Measurements from ENCODE around the gene TSPAN18. TPM values are rescaled to one million over a fixed set of nuclear protein-coding genes. Genes with fewer than 3 reads are reported as not detected.

Gene TSPAN18
- total and polyA plus RNA-seq, 7 donors, result 5.2 to 21.7 (median 8.0) TPM

DNA sequence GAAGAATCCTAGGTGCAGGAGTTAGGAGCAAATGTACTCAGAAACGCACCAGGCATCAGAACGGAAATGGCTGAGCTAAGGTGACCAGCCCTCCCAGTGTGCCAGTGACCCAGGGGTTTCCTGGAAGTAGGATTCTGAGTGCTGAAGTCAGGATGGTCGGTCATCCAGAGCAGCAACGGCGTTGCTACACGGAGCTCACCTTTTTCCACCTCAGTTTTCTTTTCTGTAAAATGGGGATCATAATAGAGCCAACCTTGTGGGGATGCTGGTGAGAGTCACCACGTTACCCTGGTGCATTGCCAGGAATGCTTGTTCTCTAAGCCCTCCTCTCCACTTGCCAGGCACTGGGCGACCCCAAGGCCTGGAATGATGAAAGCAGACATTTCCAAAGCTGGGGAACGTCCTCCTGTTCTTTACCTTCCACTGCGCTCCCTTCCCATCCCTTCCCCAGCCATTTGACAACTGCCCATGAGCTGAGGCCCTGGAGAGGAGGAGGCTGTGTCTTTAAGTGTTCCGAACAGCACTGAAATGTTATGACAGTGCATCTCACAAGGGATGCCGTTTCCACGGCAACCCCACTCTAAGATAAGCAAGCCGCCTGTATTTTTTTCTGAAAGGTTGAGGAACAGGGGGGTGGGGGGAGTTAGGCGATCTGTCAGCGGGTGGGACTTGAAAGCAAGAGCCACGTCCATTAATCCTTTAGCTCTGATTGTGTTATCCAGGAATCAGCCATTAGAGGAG is 66.8 kb downstream of the TSPAN18 start:
- H3K9me3 ChIP-seq, result no peaks in the 10 kb centered on the region
- DNase-seq (no peak), ATAC-seq (no peak)
- intact Hi-C loops (cut with DNase I), result no loop called here
- no peak overlapping the region for H3K4me3 ChIP-seq
- no peak overlapping the region for H3K27ac ChIP-seq
- no peaks in the 10 kb centered on the region for H3K36me3 ChIP-seq (ENCODE audit: insufficient read depth in 1 of 2, low read depth in 1 of 2)
- WGBS, 3 donors, result 58 to 68% (median 67%) methylated on average over 17 of the region's 17 CpGs
- H3K4me1 ChIP-seq, result no peaks in the 10 kb centered on the region
- TF ChIP-seq, protein P1, sequence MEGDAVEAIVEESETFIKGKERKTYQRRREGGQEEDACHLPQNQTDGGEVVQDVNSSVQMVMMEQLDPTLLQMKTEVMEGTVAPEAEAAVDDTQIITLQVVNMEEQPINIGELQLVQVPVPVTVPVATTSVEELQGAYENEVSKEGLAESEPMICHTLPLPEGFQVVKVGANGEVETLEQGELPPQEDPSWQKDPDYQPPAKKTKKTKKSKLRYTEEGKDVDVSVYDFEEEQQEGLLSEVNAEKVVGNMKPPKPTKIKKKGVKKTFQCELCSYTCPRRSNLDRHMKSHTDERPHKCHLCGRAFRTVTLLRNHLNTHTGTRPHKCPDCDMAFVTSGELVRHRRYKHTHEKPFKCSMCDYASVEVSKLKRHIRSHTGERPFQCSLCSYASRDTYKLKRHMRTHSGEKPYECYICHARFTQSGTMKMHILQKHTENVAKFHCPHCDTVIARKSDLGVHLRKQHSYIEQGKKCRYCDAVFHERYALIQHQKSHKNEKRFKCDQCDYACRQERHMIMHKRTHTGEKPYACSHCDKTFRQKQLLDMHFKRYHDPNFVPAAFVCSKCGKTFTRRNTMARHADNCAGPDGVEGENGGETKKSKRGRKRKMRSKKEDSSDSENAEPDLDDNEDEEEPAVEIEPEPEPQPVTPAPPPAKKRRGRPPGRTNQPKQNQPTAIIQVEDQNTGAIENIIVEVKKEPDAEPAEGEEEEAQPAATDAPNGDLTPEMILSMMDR (IDR thresholded peaks at IDR 0.05), result no peak
- H3K27me3 ChIP-seq (ENCODE audit: insufficient read depth in 3 of 3, low read length in 2 of 3), result peaks cover 0 to 17% (median 5%) of the 10 kb centered on the region in 3 donors

DNA sequence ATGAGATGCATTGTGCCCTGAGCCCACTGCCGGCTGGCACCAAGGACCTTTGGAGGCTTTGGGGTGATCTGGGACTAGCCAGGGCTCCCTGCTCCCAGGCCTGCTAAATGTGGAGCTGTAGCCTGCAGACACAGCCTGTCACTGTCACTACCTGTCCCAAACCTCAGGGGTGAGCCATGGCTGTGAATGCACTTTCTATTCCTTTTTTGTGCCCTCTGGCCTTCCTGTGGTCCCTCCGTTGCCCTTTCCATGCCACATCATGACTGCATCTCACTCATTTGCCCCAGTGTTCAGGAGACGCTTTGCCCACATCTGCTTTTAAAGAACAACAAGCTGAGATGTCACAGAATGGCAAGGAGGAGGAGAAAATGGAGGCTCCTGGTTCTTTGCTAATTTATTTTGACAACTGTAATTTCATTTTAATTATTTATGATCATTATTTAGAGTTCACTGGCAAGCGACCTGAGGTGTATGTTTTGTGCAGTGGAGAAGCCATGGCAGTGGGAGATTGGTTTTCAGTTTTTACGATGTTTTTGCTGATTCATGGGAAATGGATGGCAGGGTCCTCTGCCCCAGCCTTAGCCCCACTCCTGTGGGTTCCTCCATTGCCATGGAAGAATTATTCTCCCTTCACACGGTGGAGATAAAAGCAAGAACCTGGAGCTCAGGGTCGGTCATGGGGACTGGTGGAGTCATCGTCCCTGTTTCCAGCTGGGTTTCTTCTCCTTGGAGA is 69.2 kb downstream of the TSPAN18 start:
- no peaks in the 10 kb centered on the region for H3K9me3 ChIP-seq
- ATAC-seq, result no peak
- no peak for DNase-seq
- TF ChIP-seq, protein P1 (IDR thresholded peaks at IDR 0.05), result no peak
- H3K27me3 ChIP-seq (ENCODE audit: insufficient read depth in 3 of 3, low read length in 2 of 3), result peaks cover 0 to 23% (median 5%) of the 10 kb centered on the region in 3 donors
- no peak overlapping the region for H3K27ac ChIP-seq
- H3K4me3 ChIP-seq, result no peak overlapping the region
- H3K4me1 ChIP-seq, result no peaks in the 10 kb centered on the region
- intact Hi-C loops (cut with DNase I), result no loop called here
- no peaks in the 10 kb centered on the region for H3K36me3 ChIP-seq (ENCODE audit: insufficient read depth in 1 of 2, low read depth in 1 of 2)
- 80 to 86% (median 81%) methylated on average over 8 of the region's 8 CpGs for WGBS, 3 donors

DNA sequence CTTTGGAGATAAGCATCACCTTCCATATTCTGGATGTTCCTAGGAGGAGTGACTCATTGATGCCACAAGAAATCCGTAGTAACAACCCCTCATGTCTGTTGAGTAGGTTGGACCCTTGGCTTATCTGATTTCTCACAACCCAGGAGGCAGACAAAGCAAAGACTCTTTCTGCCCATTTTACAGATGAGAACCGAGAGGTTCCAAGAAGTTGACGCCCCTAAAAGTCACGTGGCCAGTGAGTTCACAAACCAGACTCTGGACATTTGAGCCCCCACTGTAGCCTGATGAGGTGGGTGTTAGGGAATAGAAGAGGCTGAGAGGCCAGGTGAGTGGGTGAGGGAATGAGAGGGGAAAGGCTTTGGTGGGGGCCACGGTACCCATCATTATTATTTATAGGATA is 70.3 kb downstream of the TSPAN18 start:
- DNase-seq, result no peak
- no peaks in the 10 kb centered on the region for H3K9me3 ChIP-seq
- intact Hi-C loops (cut with DNase I), result no loop called here
- 72 to 96% (median 93%) methylated on average over 5 of the region's 5 CpGs for WGBS, 3 donors
- no peak overlapping the region for H3K27ac ChIP-seq
- peaks cover 0 to 20% (median 5%) of the 10 kb centered on the region in 3 donors for H3K27me3 ChIP-seq (ENCODE audit: insufficient read depth in 3 of 3, low read length in 2 of 3)
- TF ChIP-seq, protein P1 (IDR thresholded peaks at IDR 0.05), result no peak
- H3K4me3 ChIP-seq, result no peak overlapping the region
- H3K36me3 ChIP-seq (ENCODE audit: insufficient read depth in 1 of 2, low read depth in 1 of 2), result no peaks in the 10 kb centered on the region
- ATAC-seq, result no peak
- no peaks in the 10 kb centered on the region for H3K4me1 ChIP-seq

DNA sequence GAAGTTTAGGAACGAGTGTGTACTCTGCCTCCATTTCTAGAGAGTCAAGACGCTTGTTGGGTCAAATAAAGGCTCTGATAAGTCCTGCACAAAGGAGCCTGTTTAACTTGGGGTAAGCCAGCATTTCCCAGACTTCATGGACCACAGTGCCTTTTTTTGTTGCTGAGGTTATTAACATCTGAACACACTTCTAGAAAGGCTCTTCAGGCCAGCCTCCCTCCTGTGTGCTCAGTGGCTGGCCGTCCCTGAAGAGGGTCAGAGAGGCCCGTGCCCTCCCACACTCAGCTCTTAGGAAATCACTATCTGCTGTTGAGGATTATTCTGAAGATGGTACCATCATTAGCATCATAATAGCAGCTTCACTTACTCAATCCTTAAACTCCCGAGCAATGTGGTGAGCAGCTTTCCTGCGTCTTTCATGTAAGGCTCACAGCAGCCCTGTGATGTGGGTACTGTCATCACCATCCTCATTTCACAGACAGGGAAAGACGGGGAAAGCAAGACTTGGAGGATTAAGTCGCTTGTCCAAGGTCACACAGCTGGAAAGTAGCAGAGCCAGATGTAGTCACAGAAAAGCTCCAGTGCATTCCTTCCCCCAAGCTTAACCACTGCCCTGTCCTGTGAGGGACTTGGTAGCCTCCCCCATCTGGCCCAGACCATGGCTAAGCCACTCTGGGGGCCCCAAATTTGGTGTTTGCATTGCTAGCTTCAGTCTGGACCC is 71.3 kb downstream of the TSPAN18 start:
- Histone ChIP-seq H3K4me1 (no peaks in the 10 kb centered on the region), H3K9me3 (no peaks in the 10 kb centered on the region)

More for the DNA sequence above, 71.3 kb downstream of the TSPAN18 start:
- DNase-seq (no peak), ATAC-seq (no peak)
- H3K27me3 ChIP-seq (ENCODE audit: insufficient read depth in 3 of 3, low read length in 2 of 3), result peaks cover 0 to 19% (median 5%) of the 10 kb centered on the region in 3 donors
- WGBS, 3 donors, result 55 to 63% (median 59%) methylated on average over 8 of the region's 8 CpGs
- intact Hi-C loops (cut with DNase I), result no loop called here
- no peak overlapping the region for H3K27ac ChIP-seq
- H3K36me3 ChIP-seq (ENCODE audit: insufficient read depth in 1 of 2, low read depth in 1 of 2), result no peaks in the 10 kb centered on the region
- H3K4me3 ChIP-seq, result no peak overlapping the region
- TF ChIP-seq, protein P1 (IDR thresholded peaks at IDR 0.05), result no peak
